Stimulated activated CD4-positive, alpha-beta T cell treated with anti-CD3 and anti-CD28 coated beads, Interleukin-2, amount 100 ng/mL, for 48 hours (primary cell): ENCODE data around the gene TAF6.

Experiments
- DNase-seq, 2 donors: peaks; one replicate each; pipeline ENCODE4 v3.0.0-alpha.2; 2020

The TAF6 gene

GRCh38 chr7:100091411-100092181 lies 27.6 kb downstream of the TAF6 start:
- DNase-seq, result no peak

- no peak for DNase-seq
Measured at GRCh38 chr7:100090527-100091410, 28.4 kb downstream of the TAF6 start.

GRCh38 chr7:100089458-100090196 lies 29.5 kb downstream of the TAF6 start:
- no peak for DNase-seq

- peak; percentile 89 for DNase-seq
Measured at GRCh38 chr7:100088621-100089457, 30.3 kb downstream of the TAF6 start, which contains the start of gene COPS6. Gene COPS6 (plus strand): TSS chr7:100088969. CDS start chr7:100088991, 22 bp downstream.

- no peak for DNase-seq
Measured at GRCh38 chr7:100088095-100088620, 31.0 kb downstream of the TAF6 start.

- DNase-seq, result no peak
Measured at GRCh38 chr7:100087055-100087750, 32.0 kb downstream of the TAF6 start.

- no peak for DNase-seq
Measured at GRCh38 chr7:100085515-100085914, 33.6 kb downstream of the TAF6 start.

- no peak for DNase-seq
Measured at GRCh38 chr7:100082978-100083377, 36.2 kb downstream of the TAF6 start.

- peak; percentile 97 for DNase-seq
Measured at GRCh38 chr7:100081535-100082102, 37.5 kb downstream of the TAF6 start, which contains the start of gene ZNF3. Gene ZNF3 (minus strand): TSS chr7:100081723. CDS start chr7:100077357, 4,366 bp downstream.

- no peak for DNase-seq
Measured at GRCh38 chr7:100080907-100081534, 38.1 kb downstream of the TAF6 start.

GRCh38 chr7:100079024-100079560 lies 40.1 kb downstream of the TAF6 start:
- DNase-seq, result no peak

GRCh38 chr7:100077205-100077604 lies 42.0 kb downstream of the TAF6 start:
- DNase-seq, result no peak

- no peak for DNase-seq
Measured at GRCh38 chr7:100075418-100075817, 43.7 kb downstream of the TAF6 start.

GRCh38 chr7:100074841-100075240 lies 44.3 kb downstream of the TAF6 start:
- DNase-seq, result no peak

- no peak for DNase-seq
Measured at GRCh38 chr7:100072462-100072861, 46.7 kb downstream of the TAF6 start.

GRCh38 chr7:100071018-100071723 lies 48.0 kb downstream of the TAF6 start:
- DNase-seq, result no peak

GRCh38 chr7:100069991-100070390 lies 49.2 kb downstream of the TAF6 start:
- no peak for DNase-seq

- no peak for DNase-seq
Measured at GRCh38 chr7:100066953-100067352, 52.2 kb downstream of the TAF6 start.

GRCh38 chr7:100065452-100066186 lies 53.5 kb downstream of the TAF6 start:
- no peak for DNase-seq
